ENCODE measurements around the gene ZNF74.

ZNF74 gene

GRCh38 chr22:20396639-20397038, 2.7 kb downstream of the ZNF74 start:
- H3K36me3 Mint-ChIP-seq (ENCODE audit: insufficient read depth): peaks cover 6% of the 10 kb centered on the region

DNA sequence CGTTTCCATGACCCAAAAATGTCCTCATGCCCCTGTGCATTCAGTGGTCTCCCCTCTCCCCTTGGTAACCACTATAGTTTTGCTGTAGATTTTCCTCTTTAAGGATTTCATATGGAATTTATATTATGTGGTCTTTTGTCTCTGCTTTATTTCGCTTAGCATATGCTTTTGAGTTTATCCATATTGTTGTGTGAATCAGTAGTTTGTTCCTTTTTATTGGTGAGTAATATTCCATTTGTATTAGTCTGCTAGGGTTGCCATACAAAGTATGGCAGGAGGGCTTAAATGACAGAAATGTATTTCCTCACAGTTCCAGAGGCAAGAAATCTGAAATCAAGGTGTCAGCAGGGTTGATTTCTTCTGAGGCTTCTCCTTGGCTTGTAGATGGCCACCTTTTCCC, 3.5 kb downstream of the ZNF74 start:
- H3K4me1 Mint-ChIP-seq: peaks cover 46% of the 10 kb centered on the region

More at GRCh38 chr22:20396639-20397038, 2.7 kb downstream of the ZNF74 start:
- DNase-seq (ENCODE audit: low spot score in 2 of 2): no peak
- Mint-ChIP-seq H3K27me3 (no peaks in the 10 kb centered on the region), H3K27ac (ENCODE audit: low read depth) (peak overlapping the region; percentile 59), H3K4me1 (peaks cover 46% of the 10 kb centered on the region), H3K9me3 (no peaks in the 10 kb centered on the region), H3K4me3 (peak overlapping the region; percentile 26)
- ATAC-seq (replicated peaks; ENCODE audit: extremely low read depth, poor library complexity, severe bottlenecking): no peak

GRCh38 chr22:20398420-20398819, 4.5 kb downstream of the ZNF74 start:
- Mint-ChIP-seq H3K4me1 (peaks cover 52% of the 10 kb centered on the region), H3K27ac (ENCODE audit: low read depth) (no peak overlapping the region), H3K9me3 (peaks cover 5% of the 10 kb centered on the region), H3K4me3 (no peak overlapping the region), H3K27me3 (no peaks in the 10 kb centered on the region), H3K36me3 (ENCODE audit: insufficient read depth) (peaks cover 5% of the 10 kb centered on the region)
- ATAC-seq (replicated peaks; ENCODE audit: extremely low read depth, poor library complexity, severe bottlenecking) (no peak), DNase-seq (ENCODE audit: low spot score in 2 of 2) (no peak)

More for the DNA sequence above, 3.5 kb downstream of the ZNF74 start:
- H3K36me3 Mint-ChIP-seq (ENCODE audit: insufficient read depth): peaks cover 5% of the 10 kb centered on the region
- no peaks in the 10 kb centered on the region for H3K9me3 Mint-ChIP-seq
- no peaks in the 10 kb centered on the region for H3K27me3 Mint-ChIP-seq
- H3K27ac Mint-ChIP-seq (ENCODE audit: low read depth): no peak overlapping the region
- H3K4me3 Mint-ChIP-seq: no peak overlapping the region
- no peak for ATAC-seq (replicated peaks; ENCODE audit: extremely low read depth, poor library complexity, severe bottlenecking)
- DNase-seq (ENCODE audit: low spot score in 2 of 2): no peak

- H3K27me3 Mint-ChIP-seq: no peaks in the 10 kb centered on the region
- H3K27ac Mint-ChIP-seq (ENCODE audit: low read depth): no peak overlapping the region
- no peak overlapping the region for H3K4me3 Mint-ChIP-seq
- no peak for ATAC-seq (replicated peaks; ENCODE audit: extremely low read depth, poor library complexity, severe bottlenecking)
- peaks cover 51% of the 10 kb centered on the region for H3K4me1 Mint-ChIP-seq
- peaks cover 8% of the 10 kb centered on the region for H3K36me3 Mint-ChIP-seq (ENCODE audit: insufficient read depth)
- no peak for DNase-seq (ENCODE audit: low spot score in 2 of 2)
- H3K9me3 Mint-ChIP-seq: peaks cover 6% of the 10 kb centered on the region
These were observed 6.1 kb downstream of the ZNF74 start for GRCh38 chr22:20399866-20400605.

DNA sequence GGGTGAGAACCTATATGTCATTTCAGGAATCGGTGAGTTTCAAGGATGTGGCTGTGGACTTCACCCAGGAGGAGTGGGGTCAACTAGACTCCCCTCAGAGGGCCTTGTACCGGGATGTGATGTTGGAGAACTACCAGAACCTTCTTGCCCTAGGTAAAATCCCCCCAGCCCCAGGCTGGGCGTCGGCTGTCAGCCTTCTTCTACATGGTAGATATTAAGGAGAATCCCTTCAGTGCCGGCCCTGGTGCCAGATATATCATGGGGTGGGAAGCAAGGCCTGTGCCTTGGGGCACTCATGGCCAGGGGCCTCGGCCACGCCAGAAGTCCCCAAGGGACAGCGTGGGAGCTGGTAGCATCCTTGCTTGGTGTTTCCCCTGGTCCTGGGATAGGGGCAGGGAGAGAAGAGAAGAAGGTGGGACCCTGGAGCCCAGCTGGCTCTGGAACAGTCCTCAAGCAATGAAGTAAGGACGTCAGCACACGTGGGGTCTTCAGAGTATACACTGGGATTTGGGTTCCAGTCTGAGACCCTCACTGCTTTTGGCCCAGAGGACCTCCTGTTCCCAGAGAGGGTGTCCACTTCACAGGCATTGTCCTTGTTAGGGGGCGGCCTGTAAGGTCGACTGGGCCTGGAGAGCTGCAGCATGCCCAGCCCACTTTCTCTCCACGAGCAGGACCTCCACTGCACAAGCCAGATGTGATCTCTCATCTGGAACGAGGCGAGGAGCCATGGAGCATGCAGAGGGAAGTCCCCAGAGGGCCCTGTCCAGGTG, 6.8 kb downstream of the ZNF74 start:
- peaks cover 46% of the 10 kb centered on the region for H3K4me1 Mint-ChIP-seq
- no peak overlapping the region for H3K4me3 Mint-ChIP-seq
- DNase-seq (ENCODE audit: low spot score in 2 of 2) (no peak), ATAC-seq (replicated peaks; ENCODE audit: extremely low read depth, poor library complexity, severe bottlenecking) (no peak)
- peaks cover 6% of the 10 kb centered on the region for H3K9me3 Mint-ChIP-seq
- H3K36me3 Mint-ChIP-seq (ENCODE audit: insufficient read depth): peaks cover 8% of the 10 kb centered on the region
- no peak overlapping the region for H3K27ac Mint-ChIP-seq (ENCODE audit: low read depth)
- H3K27me3 Mint-ChIP-seq: no peaks in the 10 kb centered on the region

- ATAC-seq (replicated peaks; ENCODE audit: extremely low read depth, poor library complexity, severe bottlenecking) (no peak), DNase-seq (ENCODE audit: low spot score in 2 of 2) (no peak)
- H3K9me3 Mint-ChIP-seq: peaks cover 6% of the 10 kb centered on the region
- no peak overlapping the region for H3K4me3 Mint-ChIP-seq
- no peaks in the 10 kb centered on the region for H3K27me3 Mint-ChIP-seq
- peaks cover 39% of the 10 kb centered on the region for H3K4me1 Mint-ChIP-seq
- peaks cover 11% of the 10 kb centered on the region for H3K36me3 Mint-ChIP-seq (ENCODE audit: insufficient read depth)
- no peak overlapping the region for H3K27ac Mint-ChIP-seq (ENCODE audit: low read depth)
These were observed 7.5 kb downstream of the ZNF74 start for GRCh38 chr22:20401376-20402014.

- peaks cover 6% of the 10 kb centered on the region for H3K9me3 Mint-ChIP-seq
- no peaks in the 10 kb centered on the region for H3K27me3 Mint-ChIP-seq
- H3K4me3 Mint-ChIP-seq: peak overlapping the region; percentile 55
- peaks cover 17% of the 10 kb centered on the region for H3K36me3 Mint-ChIP-seq (ENCODE audit: insufficient read depth)
- H3K4me1 Mint-ChIP-seq: peaks cover 27% of the 10 kb centered on the region
- DNase-seq (ENCODE audit: low spot score in 2 of 2): no peak
- ATAC-seq (replicated peaks; ENCODE audit: extremely low read depth, poor library complexity, severe bottlenecking): peak; percentile 89
- H3K27ac Mint-ChIP-seq (ENCODE audit: low read depth): peak overlapping the region; percentile 58
These were observed 9.2 kb downstream of the ZNF74 start for GRCh38 chr22:20402960-20403778.

GRCh38 chr22:20403779-20404140, 9.8 kb downstream of the ZNF74 start:
- Mint-ChIP-seq H3K27ac (ENCODE audit: low read depth) (peak overlapping the region; percentile 58), H3K4me1 (peaks cover 27% of the 10 kb centered on the region), H3K9me3 (peaks cover 6% of the 10 kb centered on the region), H3K36me3 (ENCODE audit: insufficient read depth) (peaks cover 17% of the 10 kb centered on the region), H3K4me3 (peak overlapping the region; percentile 55), H3K27me3 (no peaks in the 10 kb centered on the region)
- no peak for ATAC-seq (replicated peaks; ENCODE audit: extremely low read depth, poor library complexity, severe bottlenecking)
- no peak for DNase-seq (ENCODE audit: low spot score in 2 of 2)

DNA sequence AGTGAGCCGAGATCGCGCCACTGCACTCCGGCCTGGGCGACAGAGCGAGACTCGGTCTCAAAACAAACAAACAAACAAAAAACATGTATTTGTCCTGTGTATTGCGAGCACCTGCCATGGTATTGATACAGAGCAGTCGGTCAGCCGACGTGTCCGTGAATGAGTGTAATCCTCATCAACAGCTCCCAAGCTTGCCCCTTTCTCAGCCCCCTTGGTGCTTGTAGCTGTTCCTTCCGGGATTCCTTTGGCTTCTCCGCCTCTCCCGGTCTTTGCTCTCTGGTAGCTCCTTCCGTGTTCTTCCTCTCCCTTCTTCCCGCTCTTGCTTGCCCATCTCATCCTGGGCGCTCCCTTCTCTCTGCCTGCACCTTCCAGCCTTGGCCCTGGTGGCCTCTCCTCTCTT, 10.9 kb downstream of the ZNF74 start:
- peak overlapping the region; percentile 95 for H3K27ac Mint-ChIP-seq (ENCODE audit: low read depth)
- DNase-seq (ENCODE audit: low spot score in 2 of 2) (no peak), ATAC-seq (replicated peaks; ENCODE audit: extremely low read depth, poor library complexity, severe bottlenecking) (no peak)
- H3K27me3 Mint-ChIP-seq: no peaks in the 10 kb centered on the region
- peaks cover 6% of the 10 kb centered on the region for H3K9me3 Mint-ChIP-seq
- peaks cover 22% of the 10 kb centered on the region for H3K4me1 Mint-ChIP-seq
- no peak overlapping the region for H3K4me3 Mint-ChIP-seq
- peaks cover 15% of the 10 kb centered on the region for H3K36me3 Mint-ChIP-seq (ENCODE audit: insufficient read depth)

GRCh38 chr22:20405291-20405930, 11.5 kb downstream of the ZNF74 start:
- H3K9me3 Mint-ChIP-seq: peaks cover 6% of the 10 kb centered on the region
- ATAC-seq (replicated peaks; ENCODE audit: extremely low read depth, poor library complexity, severe bottlenecking): no peak
- H3K27me3 Mint-ChIP-seq: no peaks in the 10 kb centered on the region
- DNase-seq (ENCODE audit: low spot score in 2 of 2): no peak
- H3K36me3 Mint-ChIP-seq (ENCODE audit: insufficient read depth): peaks cover 15% of the 10 kb centered on the region
- peak overlapping the region; percentile 95 for H3K27ac Mint-ChIP-seq (ENCODE audit: low read depth)
- no peak overlapping the region for H3K4me3 Mint-ChIP-seq
- peaks cover 20% of the 10 kb centered on the region for H3K4me1 Mint-ChIP-seq

DNA sequence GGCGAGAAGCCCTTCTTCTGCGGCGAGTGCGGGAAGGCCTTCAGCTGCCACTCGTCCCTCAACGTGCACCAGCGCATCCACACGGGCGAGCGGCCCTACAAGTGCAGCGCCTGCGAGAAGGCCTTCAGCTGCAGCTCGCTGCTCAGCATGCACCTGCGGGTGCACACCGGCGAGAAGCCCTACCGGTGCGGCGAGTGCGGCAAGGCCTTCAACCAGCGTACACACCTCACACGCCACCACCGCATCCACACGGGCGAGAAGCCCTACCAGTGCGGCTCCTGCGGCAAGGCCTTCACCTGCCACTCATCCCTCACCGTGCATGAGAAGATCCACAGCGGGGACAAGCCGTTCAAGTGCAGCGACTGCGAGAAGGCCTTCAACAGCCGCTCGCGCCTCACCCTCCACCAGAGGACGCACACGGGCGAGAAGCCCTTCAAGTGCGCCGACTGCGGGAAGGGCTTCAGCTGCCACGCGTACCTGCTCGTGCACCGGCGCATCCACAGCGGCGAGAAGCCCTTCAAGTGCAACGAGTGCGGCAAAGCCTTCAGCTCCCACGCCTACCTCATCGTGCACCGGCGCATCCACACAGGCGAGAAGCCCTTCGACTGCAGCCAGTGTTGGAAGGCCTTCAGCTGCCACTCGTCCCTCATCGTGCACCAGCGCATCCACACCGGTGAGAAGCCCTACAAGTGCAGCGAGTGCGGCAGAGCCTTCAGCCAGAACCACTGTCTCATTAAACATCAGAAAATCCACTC, 12.2 kb downstream of the ZNF74 start:
- Mint-ChIP-seq H3K4me3 (no peak overlapping the region), H3K27ac (ENCODE audit: low read depth) (no peak overlapping the region), H3K9me3 (peaks cover 6% of the 10 kb centered on the region), H3K36me3 (ENCODE audit: insufficient read depth) (peaks cover 13% of the 10 kb centered on the region), H3K4me1 (peaks cover 20% of the 10 kb centered on the region), H3K27me3 (no peaks in the 10 kb centered on the region)
- DNase-seq (ENCODE audit: low spot score in 2 of 2): no peak
- no peak for ATAC-seq (replicated peaks; ENCODE audit: extremely low read depth, poor library complexity, severe bottlenecking)

Measured in central memory CD8-positive, alpha-beta T cell (primary cell).